HEK293 (cell line): ENCODE results near the gene LILRB3.

Source experiments
- CTCF ChIA-PET: fragments of 350-600 bp; formaldehyde crosslinking; extraction: SDS; loops from one replicate; lab custom pipeline; 2021; ENCODE audit warnings: antibody characterized with exemption; lab: Yijun Ruan, JAX
- POLR2A ChIA-PET: fragments of 300-600 bp; formaldehyde crosslinking; extraction: SDS; loops from one replicate; lab custom pipeline; 2020; ENCODE audit warnings: antibody characterized with exemption, inconsistent platforms; lab: Yijun Ruan, JAX
- H3K27ac ChIP-seq: fragments of 200-500 bp; sonication (Bioruptor generic); 2 replicates; pipeline ENCODE4 v1.5.1; 2014; ENCODE audit warnings: low read depth, low read length, control low read depth, inconsistent platforms; ENCODE audit errors: extremely low read depth
- H3K36me3 ChIP-seq, 2 experiments: fragments of 200-500 bp in 1 of 2; sonication (Bioruptor generic) in 1 of 2; 1 replicate in 1 of 2; 2 replicates in 1 of 2; pipeline ENCODE4 v1.5.1; 2014 to 2017; ENCODE audit warnings: inconsistent platforms in 2 of 2, low read length in 2 of 2; ENCODE audit not compliant: control insufficient read depth in 2 of 2, insufficient read depth in 1 of 2
- H3K4me1 ChIP-seq: fragments of 200-500 bp; sonication (Bioruptor generic); 2 replicates; pipeline ENCODE4 v1.5.1; 2014; ENCODE audit warnings: mild to moderate bottlenecking, low read length, inconsistent platforms; ENCODE audit not compliant: control insufficient read depth, insufficient read depth
- H3K4me3 ChIP-seq: 2 replicates; pipeline ENCODE4 v1.5.1; 2011; ENCODE audit warnings: low read depth, mild to moderate bottlenecking, control low read depth, low read length, moderate library complexity
- H3K9me3 ChIP-seq: fragments of 200-500 bp; sonication (Bioruptor generic); 2 replicates; pipeline ENCODE4 v1.5.1; 2014; ENCODE audit warnings: low read depth, low read length, inconsistent platforms; ENCODE audit not compliant: control insufficient read depth, insufficient read depth
- BCL11B ChIP-seq: fragments of 450-650 bp; formaldehyde crosslinking; IDR thresholded peaks from 2 replicates; pipeline ENCODE4 v1.5.1; 2016; ENCODE audit warnings: low read depth, missing biosample characterization, missing genetic modification characterization
- FEZF1 ChIP-seq: fragments of 450-650 bp; formaldehyde crosslinking; IDR thresholded peaks from 2 replicates; pipeline ENCODE4 v1.5.1; 2016; ENCODE audit warnings: missing biosample characterization, missing genetic modification characterization
- GLIS1 ChIP-seq: fragments of 450-650 bp; formaldehyde crosslinking; IDR thresholded peaks from 2 replicates; pipeline ENCODE4 v1.5.1; 2016; ENCODE audit warnings: missing biosample characterization, missing genetic modification characterization
- KLF8 ChIP-seq: fragments of 450-650 bp; formaldehyde crosslinking; IDR thresholded peaks from 2 replicates; pipeline ENCODE4 v1.5.1; 2016; ENCODE audit warnings: missing biosample characterization, missing genetic modification characterization
- OSR2 ChIP-seq: fragments of 450-650 bp; formaldehyde crosslinking; IDR thresholded peaks from 2 replicates; pipeline ENCODE4 v1.5.1; 2016; ENCODE audit warnings: missing biosample characterization, missing genetic modification characterization
- ZBTB17 ChIP-seq: fragments of 450-650 bp; formaldehyde crosslinking; IDR thresholded peaks from 2 replicates; pipeline ENCODE4 v1.5.1; 2016; ENCODE audit warnings: missing biosample characterization, missing genetic modification characterization
- ZFHX2 ChIP-seq: fragments of 450-650 bp; formaldehyde crosslinking; conservative IDR thresholded peaks from 2 replicates; pipeline ENCODE4 v1.5.1; 2016; ENCODE audit warnings: missing biosample characterization, missing genetic modification characterization
- ZNF138 ChIP-seq: fragments of 450-650 bp; formaldehyde crosslinking; IDR thresholded peaks from 2 replicates; pipeline ENCODE4 v1.5.1; 2016; ENCODE audit warnings: missing biosample characterization, missing genetic modification characterization, borderline replicate concordance
- ZNF155 ChIP-seq: fragments of 450-650 bp; formaldehyde crosslinking; IDR thresholded peaks from 2 replicates; pipeline ENCODE4 v1.5.1; 2016; ENCODE audit warnings: missing biosample characterization, missing genetic modification characterization
- ZNF211 ChIP-seq: fragments of 450-650 bp; formaldehyde crosslinking; IDR thresholded peaks from 2 replicates; pipeline ENCODE4 v1.5.1; 2016; ENCODE audit warnings: low read depth, missing biosample characterization, missing genetic modification characterization
- ZNF248 ChIP-seq: fragments of 450-650 bp; formaldehyde crosslinking; IDR thresholded peaks from 2 replicates; pipeline ENCODE4 v1.5.1; 2017; ENCODE audit warnings: missing biosample characterization, missing genetic modification characterization
- ZNF37A ChIP-seq: fragments of 450-650 bp; IDR thresholded peaks from 2 replicates; pipeline ENCODE4 v1.5.1; 2018; ENCODE audit warnings: missing biosample characterization, missing genetic modification characterization
- ZNF433 ChIP-seq: fragments of 450-650 bp; formaldehyde crosslinking; IDR thresholded peaks from 2 replicates; pipeline ENCODE4 v1.5.1; 2016; ENCODE audit warnings: missing biosample characterization, missing genetic modification characterization, low read depth
- ZNF600 ChIP-seq: fragments of 450-650 bp; formaldehyde crosslinking; IDR thresholded peaks from 2 replicates; pipeline ENCODE4 v1.5.1; 2016; ENCODE audit warnings: missing biosample characterization, missing genetic modification characterization
- ZNF660 ChIP-seq: fragments of 450-650 bp; IDR thresholded peaks from 2 replicates; pipeline ENCODE4 v1.5.1; 2018; ENCODE audit warnings: missing biosample characterization, mild to moderate bottlenecking, missing genetic modification characterization
- TF ChIP-seq, protein P1 (sequence below): fragments of 450-650 bp; formaldehyde crosslinking; IDR thresholded peaks from 2 replicates; pipeline ENCODE4 v1.5.1; 2016; ENCODE audit warnings: missing biosample characterization, missing genetic modification characterization
- TF ChIP-seq, protein P2 (sequence below): fragments of 450-650 bp; formaldehyde crosslinking; IDR thresholded peaks from 2 replicates; pipeline ENCODE4 v1.5.1; 2016; ENCODE audit warnings: missing biosample characterization, missing genetic modification characterization
- TF ChIP-seq, protein P3 (sequence below): fragments of 450-650 bp; formaldehyde crosslinking; IDR thresholded peaks from 2 replicates; pipeline ENCODE4 v1.5.1; 2016; ENCODE audit warnings: missing biosample characterization, missing genetic modification characterization, low read depth
- TF ChIP-seq, protein P4 (sequence below): fragments of 450-650 bp; formaldehyde crosslinking; IDR thresholded peaks from 2 replicates; pipeline ENCODE4 v1.5.1; 2016; ENCODE audit warnings: missing biosample characterization, missing genetic modification characterization
- TF ChIP-seq, protein P5 (sequence below): fragments of 450-650 bp; formaldehyde crosslinking; IDR thresholded peaks from 2 replicates; pipeline ENCODE4 v1.5.1; 2016; ENCODE audit warnings: missing biosample characterization, missing genetic modification characterization
- TF ChIP-seq, protein P6 (sequence below): fragments of 450-650 bp; formaldehyde crosslinking; IDR thresholded peaks from 2 replicates; pipeline ENCODE4 v1.5.1; 2016; ENCODE audit warnings: missing biosample characterization, missing genetic modification characterization
- TF ChIP-seq, protein P7 (sequence below): fragments of 450-650 bp; formaldehyde crosslinking; IDR thresholded peaks from 2 replicates; pipeline ENCODE4; 2016; ENCODE audit warnings: missing biosample characterization, missing genetic modification characterization

The LILRB3 gene

DNA sequence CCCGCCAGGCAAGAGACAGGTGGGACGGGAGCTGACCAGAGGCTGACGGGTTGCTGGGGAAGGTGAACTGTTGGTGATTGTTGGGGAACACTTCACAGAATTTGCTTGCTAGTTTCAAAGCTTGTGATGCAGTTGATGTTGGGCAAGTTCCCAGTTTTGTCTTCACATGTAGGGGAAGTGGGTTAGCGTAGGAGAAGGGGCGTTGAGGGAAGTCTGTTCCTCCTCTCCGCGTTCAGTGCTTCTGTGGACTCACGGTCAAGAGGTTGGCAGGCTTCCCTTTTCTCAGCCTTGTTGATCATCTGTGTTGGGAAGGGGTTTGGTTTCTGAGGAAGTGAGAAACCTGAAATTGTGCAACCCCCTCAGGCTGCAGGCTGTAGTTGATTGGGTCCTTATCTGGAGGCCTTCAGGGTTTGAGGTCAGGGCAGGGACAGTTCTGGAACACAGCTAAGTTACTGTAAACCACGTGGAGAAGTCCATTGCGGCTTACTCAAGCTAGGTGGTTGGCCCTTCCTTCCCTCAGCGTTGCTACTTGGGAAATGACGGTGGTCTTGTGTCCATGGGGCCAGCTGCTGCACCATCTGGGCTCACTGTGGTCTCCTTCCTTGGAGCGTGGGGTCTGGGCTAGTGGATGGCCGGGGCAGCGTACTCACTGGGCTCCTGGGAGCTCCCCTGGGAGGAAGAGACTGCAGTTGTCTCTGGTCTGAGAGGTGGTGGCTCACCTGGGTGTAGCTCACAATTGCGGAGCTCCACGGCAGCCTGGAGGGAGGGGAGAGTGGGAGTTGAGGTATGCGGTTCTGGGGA, 14.6 kb downstream of the LILRB3 start:
- CTCF ChIA-PET: interaction anchor here (0.6 to 1.3 kb wide), 2 partner anchors 59 to 398 kb away, joined by 3 to 4 read pairs; no protein-coding TSS in a partner anchor
- peaks cover 38 to 62% of the 10 kb centered on the region in 2 experiments for H3K36me3 ChIP-seq
- H3K4me3 ChIP-seq: no peak overlapping the region
- H3K9me3 ChIP-seq: no peaks in the 10 kb centered on the region
- peak overlapping the region; percentile 71; the same call in 1 of the 2 replicates for H3K27ac ChIP-seq
- POLR2A ChIA-PET: interaction anchor here (1.1 to 9.1 kb wide), 3 partner anchors 9 to 71 kb away, joined by 6 to 152 read pairs (median 7); partner anchors contain the start of genes CNOT3, MBOAT7 and TSEN34
- peaks cover 26% of the 10 kb centered on the region for H3K4me1 ChIP-seq
- TF ChIP-seq, protein P1, sequence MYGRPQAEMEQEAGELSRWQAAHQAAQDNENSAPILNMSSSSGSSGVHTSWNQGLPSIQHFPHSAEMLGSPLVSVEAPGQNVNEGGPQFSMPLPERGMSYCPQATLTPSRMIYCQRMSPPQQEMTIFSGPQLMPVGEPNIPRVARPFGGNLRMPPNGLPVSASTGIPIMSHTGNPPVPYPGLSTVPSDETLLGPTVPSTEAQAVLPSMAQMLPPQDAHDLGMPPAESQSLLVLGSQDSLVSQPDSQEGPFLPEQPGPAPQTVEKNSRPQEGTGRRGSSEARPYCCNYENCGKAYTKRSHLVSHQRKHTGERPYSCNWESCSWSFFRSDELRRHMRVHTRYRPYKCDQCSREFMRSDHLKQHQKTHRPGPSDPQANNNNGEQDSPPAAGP (tag by site-specific recombination): no peak
- TF ChIP-seq BCL11B (tag by site-specific recombination) (no peak), ZNF155 (tag by site-specific recombination) (no peak), ZNF37A (tag by site-specific recombination) (no peak), FEZF1 (peak; percentile 22; the same call in 1 of the 2 replicates), KLF8 (tag by site-specific recombination) (peak; percentile 35; the same call in 1 of the 2 replicates), ZNF600 (tag by site-specific recombination) (peak; percentile 28; the same call in 1 of the 2 replicates), GLIS1 (no peak), ZFHX2 (tag by site-specific recombination) (no peak), ZBTB17 (tag by site-specific recombination) (no peak), ZNF248 (tag by site-specific recombination) (no peak), ZNF660 (no peak), ZNF211 (tag by site-specific recombination) (no peak), ZNF138 (tag by site-specific recombination) (no peak), ZNF433 (no peak), OSR2 (tag by site-specific recombination) (peak; percentile 38; the same call in 1 of the 2 replicates)
- TF ChIP-seq, protein P2, sequence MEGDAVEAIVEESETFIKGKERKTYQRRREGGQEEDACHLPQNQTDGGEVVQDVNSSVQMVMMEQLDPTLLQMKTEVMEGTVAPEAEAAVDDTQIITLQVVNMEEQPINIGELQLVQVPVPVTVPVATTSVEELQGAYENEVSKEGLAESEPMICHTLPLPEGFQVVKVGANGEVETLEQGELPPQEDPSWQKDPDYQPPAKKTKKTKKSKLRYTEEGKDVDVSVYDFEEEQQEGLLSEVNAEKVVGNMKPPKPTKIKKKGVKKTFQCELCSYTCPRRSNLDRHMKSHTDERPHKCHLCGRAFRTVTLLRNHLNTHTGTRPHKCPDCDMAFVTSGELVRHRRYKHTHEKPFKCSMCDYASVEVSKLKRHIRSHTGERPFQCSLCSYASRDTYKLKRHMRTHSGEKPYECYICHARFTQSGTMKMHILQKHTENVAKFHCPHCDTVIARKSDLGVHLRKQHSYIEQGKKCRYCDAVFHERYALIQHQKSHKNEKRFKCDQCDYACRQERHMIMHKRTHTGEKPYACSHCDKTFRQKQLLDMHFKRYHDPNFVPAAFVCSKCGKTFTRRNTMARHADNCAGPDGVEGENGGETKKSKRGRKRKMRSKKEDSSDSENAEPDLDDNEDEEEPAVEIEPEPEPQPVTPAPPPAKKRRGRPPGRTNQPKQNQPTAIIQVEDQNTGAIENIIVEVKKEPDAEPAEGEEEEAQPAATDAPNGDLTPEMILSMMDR (tag by site-specific recombination): no peak
- TF ChIP-seq, protein P3, sequence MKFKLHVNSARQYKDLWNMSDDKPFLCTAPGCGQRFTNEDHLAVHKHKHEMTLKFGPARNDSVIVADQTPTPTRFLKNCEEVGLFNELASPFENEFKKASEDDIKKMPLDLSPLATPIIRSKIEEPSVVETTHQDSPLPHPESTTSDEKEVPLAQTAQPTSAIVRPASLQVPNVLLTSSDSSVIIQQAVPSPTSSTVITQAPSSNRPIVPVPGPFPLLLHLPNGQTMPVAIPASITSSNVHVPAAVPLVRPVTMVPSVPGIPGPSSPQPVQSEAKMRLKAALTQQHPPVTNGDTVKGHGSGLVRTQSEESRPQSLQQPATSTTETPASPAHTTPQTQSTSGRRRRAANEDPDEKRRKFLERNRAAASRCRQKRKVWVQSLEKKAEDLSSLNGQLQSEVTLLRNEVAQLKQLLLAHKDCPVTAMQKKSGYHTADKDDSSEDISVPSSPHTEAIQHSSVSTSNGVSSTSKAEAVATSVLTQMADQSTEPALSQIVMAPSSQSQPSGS (tag by site-specific recombination): no peak
- TF ChIP-seq, protein P4, sequence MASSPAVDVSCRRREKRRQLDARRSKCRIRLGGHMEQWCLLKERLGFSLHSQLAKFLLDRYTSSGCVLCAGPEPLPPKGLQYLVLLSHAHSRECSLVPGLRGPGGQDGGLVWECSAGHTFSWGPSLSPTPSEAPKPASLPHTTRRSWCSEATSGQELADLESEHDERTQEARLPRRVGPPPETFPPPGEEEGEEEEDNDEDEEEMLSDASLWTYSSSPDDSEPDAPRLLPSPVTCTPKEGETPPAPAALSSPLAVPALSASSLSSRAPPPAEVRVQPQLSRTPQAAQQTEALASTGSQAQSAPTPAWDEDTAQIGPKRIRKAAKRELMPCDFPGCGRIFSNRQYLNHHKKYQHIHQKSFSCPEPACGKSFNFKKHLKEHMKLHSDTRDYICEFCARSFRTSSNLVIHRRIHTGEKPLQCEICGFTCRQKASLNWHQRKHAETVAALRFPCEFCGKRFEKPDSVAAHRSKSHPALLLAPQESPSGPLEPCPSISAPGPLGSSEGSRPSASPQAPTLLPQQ (tag by site-specific recombination): no peak; the same call in 1 of the 2 replicates
- TF ChIP-seq, protein P5, sequence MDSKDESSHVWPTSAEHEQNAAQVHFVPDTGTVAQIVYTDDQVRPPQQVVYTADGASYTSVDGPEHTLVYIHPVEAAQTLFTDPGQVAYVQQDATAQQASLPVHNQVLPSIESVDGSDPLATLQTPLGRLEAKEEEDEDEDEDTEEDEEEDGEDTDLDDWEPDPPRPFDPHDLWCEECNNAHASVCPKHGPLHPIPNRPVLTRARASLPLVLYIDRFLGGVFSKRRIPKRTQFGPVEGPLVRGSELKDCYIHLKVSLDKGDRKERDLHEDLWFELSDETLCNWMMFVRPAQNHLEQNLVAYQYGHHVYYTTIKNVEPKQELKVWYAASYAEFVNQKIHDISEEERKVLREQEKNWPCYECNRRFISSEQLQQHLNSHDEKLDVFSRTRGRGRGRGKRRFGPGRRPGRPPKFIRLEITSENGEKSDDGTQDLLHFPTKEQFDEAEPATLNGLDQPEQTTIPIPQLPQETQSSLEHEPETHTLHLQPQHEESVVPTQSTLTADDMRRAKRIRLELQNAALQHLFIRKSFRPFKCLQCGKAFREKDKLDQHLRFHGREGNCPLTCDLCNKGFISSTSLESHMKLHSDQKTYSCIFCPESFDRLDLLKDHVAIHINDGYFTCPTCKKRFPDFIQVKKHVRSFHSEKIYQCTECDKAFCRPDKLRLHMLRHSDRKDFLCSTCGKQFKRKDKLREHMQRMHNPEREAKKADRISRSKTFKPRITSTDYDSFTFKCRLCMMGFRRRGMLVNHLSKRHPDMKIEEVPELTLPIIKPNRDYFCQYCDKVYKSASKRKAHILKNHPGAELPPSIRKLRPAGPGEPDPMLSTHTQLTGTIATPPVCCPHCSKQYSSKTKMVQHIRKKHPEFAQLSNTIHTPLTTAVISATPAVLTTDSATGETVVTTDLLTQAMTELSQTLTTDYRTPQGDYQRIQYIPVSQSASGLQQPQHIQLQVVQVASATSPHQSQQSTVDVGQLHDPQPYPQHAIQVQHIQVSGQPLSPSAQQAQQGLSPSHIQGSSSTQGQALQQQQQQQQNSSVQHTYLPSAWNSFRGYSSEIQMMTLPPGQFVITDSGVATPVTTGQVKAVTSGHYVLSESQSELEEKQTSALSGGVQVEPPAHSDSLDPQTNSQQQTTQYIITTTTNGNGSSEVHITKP: 0 out of 2 replicates have a peak, but pooled peaks have one; percentile 23
- TF ChIP-seq, protein P6, sequence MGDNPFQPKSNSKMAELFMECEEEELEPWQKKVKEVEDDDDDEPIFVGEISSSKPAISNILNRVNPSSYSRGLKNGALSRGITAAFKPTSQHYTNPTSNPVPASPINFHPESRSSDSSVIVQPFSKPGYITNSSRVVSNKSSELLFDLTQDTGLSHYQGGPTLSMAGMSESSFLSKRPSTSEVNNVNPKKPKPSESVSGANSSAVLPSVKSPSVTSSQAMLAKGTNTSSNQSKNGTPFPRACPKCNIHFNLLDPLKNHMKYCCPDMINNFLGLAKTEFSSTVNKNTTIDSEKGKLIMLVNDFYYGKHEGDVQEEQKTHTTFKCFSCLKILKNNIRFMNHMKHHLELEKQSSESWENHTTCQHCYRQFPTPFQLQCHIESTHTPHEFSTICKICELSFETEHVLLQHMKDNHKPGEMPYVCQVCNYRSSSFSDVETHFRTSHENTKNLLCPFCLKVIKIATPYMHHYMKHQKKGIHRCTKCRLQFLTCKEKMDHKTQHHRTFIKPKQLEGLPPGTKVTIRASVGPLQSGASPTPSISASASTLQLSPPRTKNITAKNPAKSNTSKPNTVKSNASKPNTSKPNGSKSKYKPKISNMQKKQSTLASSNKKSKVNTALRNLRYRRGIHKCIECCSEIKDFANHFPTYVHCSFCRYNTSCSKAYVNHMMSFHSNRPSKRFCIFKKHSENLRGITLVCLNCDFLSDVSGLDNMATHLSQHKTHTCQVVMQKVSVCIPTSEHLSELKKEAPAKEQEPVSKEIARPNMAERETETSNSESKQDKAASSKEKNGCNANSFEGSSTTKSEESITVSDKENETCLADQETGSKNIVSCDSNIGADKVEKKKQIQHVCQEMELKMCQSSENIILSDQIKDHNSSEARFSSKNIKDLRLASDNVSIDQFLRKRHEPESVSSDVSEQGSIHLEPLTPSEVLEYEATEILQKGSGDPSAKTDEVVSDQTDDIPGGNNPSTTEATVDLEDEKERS: no peak
- TF ChIP-seq, protein P7, sequence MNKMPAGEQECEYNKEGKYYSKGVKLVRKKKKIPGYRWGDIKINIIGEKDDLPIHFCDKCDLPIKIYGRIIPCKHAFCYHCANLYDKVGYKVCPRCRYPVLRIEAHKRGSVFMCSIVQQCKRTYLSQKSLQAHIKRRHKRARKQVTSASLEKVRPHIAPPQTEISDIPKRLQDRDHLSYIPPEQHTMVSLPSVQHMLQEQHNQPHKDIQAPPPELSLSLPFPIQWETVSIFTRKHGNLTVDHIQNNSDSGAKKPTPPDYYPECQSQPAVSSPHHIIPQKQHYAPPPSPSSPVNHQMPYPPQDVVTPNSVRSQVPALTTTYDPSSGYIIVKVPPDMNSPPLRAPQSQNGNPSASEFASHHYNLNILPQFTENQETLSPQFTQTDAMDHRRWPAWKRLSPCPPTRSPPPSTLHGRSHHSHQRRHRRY (tag by site-specific recombination): no peak
